Frontal cortex (tissue), 4 donors: ENCODE results near the gene MACO1. TPM values are rescaled to one million over a fixed set of nuclear protein-coding genes. Genes with fewer than 3 reads are reported as not detected.
A peak's percentile ranks its signal among the peaks of the same experiment; 100 is the strongest.
"Not testable (repeated sequence)": the region's sequence is repeated elsewhere in the genome, so short reads cannot be mapped to it uniquely, and the experiment has no call there.

Experiments used
- DNase-seq, 2 donors: peaks; one replicate each; pipeline ENCODE4 v3.0.0; 2012; ENCODE audit warnings: low spot score in 2 of 2
- FAIRE-seq: peaks from 2 replicates; lab custom pipeline; 2012; peaks lifted over from hg19 to GRCh38; lab: Jason Lieb, UNC
- total RNA-seq: library from RNA; depleted of rRNA; stranded (reverse); fragments of >200 nt; gene quantifications from one replicate; pipeline ENCODE4 v1.2.3, GENCODE V29; 2014
- donor health status: control.
- donor health status: control.
- donor health status: control.

The MACO1 gene
- total RNA-seq, 1 donor from 2014 or later = 103 TPM

GRCh38 chr1:25420715-25421114 lies 10.0 kb upstream of the MACO1 start, which contains the start of gene RHCE:
RHCE (minus strand) TSS chr1:25420825; CDS start chr1:25420786, 39 bp downstream.
- FAIRE-seq, DNase-seq: not testable (repeated sequence)

GRCh38 chr1:25423206-25423605 lies 7.5 kb upstream of the MACO1 start:
- not testable (repeated sequence) for FAIRE-seq, DNase-seq

GRCh38 chr1:25425098-25426085 lies 5.3 kb upstream of the MACO1 start:
- FAIRE-seq (no peak), DNase-seq (no peak)

- DNase-seq = no peak
- no peak for FAIRE-seq
These were observed 3.0 kb upstream of the MACO1 start for GRCh38 chr1:25427696-25428095.

GRCh38 chr1:25428475-25429166 lies 2.1 kb upstream of the MACO1 start:
- DNase-seq (no peak), FAIRE-seq (no peak)

- FAIRE-seq (no peak), DNase-seq (peak in 1 of 2 donors; percentile 33)
These were observed 527 bp downstream of the MACO1 start for GRCh38 chr1:25430967-25431881.

- DNase-seq = no peak
- no peak for FAIRE-seq
These were observed 1.4 kb downstream of the MACO1 start for GRCh38 chr1:25431955-25432719.

GRCh38 chr1:25432749-25433388 lies 2.2 kb downstream of the MACO1 start:
- no peak for DNase-seq
- FAIRE-seq = no peak

GRCh38 chr1:25433389-25434186 lies 2.9 kb downstream of the MACO1 start:
- FAIRE-seq = no peak
- no peak for DNase-seq

GRCh38 chr1:25435397-25436108 lies 4.9 kb downstream of the MACO1 start:
- DNase-seq (no peak), FAIRE-seq (no peak)

GRCh38 chr1:25437672-25438071 lies 7.0 kb downstream of the MACO1 start:
- FAIRE-seq = no peak
- no peak for DNase-seq

- no peak for FAIRE-seq
- DNase-seq = no peak
These were observed 8.6 kb downstream of the MACO1 start for GRCh38 chr1:25439287-25439686.

GRCh38 chr1:25442178-25442577 lies 11.5 kb downstream of the MACO1 start:
- no peak for DNase-seq
- FAIRE-seq = no peak

GRCh38 chr1:25443030-25443699 lies 12.5 kb downstream of the MACO1 start:
- DNase-seq = no peak
- FAIRE-seq = no peak

- not testable (repeated sequence) for FAIRE-seq, DNase-seq
These were observed 13.9 kb downstream of the MACO1 start for GRCh38 chr1:25444604-25445003.

- DNase-seq = no peak
- FAIRE-seq = no peak
These were observed 15.4 kb downstream of the MACO1 start for GRCh38 chr1:25445993-25446538.
